Breast epithelium (tissue), 3 donors: ENCODE data around the gene WHRN.

Source experiments
- CTCF ChIP-seq, 3 donors: fragments of 450-650 bp; IDR thresholded peaks; one replicate each; pipeline ENCODE4 v1.5.1; 2016 to 2017; ENCODE audit warnings: antibody characterized with exemption in 3 of 3, mild to moderate bottlenecking in 3 of 3, moderate library complexity in 3 of 3
- POLR2A ChIP-seq: fragments of 450-650 bp; IDR thresholded peaks from one replicate; pipeline ENCODE4 v1.6.1; 2016; ENCODE audit warnings: antibody characterized with exemption, mild to moderate bottlenecking, moderate library complexity
- POLR2AphosphoS5 ChIP-seq, 3 donors: sonication (generic); formaldehyde crosslinking; IDR thresholded peaks; one replicate each; pipeline ENCODE4 v1.6.1; 2017; ENCODE audit warnings: antibody characterized with exemption in 3 of 3

DNA sequence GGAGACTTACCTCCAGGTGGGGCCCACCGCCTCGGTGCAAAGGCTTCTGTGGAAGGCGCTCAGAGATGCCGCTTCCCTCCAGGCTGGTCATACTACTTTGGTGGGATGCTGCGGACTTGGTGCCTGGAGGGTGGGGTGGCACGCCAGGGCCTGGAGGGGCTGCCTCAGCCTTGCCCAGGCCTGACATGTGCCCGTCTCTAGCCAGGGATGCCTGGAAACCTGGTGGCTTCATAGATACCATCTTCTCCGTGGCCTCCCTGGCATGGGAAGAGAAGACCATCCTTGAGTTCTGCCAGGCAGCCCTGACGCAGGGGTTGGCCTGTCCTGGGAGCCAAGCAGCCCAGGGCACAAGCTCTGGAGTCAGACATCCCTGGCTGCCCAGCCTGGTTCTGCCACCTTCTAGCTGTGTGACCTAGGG lies 147.4 kb downstream of the WHRN start:
- no peak for TF ChIP-seq CTCF (IDR thresholded peaks at IDR 0.05)
- TF ChIP-seq POLR2A, result no peak
- no peak for TF ChIP-seq POLR2AphosphoS5 (IDR thresholded peaks at IDR 0.05)
